ENCODE measurements around the gene ZNF654. TPM values are rescaled to one million over a fixed set of nuclear protein-coding genes. Genes with fewer than 3 reads are reported as not detected.
A peak's percentile ranks its signal among the peaks of the same experiment; 100 is the strongest.

The ZNF654 gene
- total and polyA plus RNA-seq, 10 donors, result 2.8 to 22.3 (median 15.9) TPM

DNA sequence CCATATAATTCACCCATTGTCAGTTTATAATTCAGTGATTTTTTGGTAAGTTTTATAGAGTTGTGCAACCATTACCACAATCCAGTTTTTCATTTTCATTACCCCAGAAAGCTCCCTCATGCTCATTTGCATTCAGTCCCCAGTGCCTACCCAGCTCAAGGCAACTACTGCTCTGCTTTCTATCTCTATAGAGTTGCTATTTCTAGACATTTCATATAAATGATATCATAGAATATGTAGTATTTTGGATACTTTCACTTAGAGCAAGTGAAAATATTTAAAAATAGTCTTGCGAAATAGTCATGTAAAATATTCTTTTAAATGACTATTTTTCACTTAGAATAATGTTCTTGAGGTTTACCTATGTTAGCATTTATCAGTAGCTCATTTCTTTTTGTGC lies 42.1 kb downstream of the ZNF654 start:
- no peak overlapping the region for H3K27ac ChIP-seq

GRCh38 chr3:88105325-88105724 lies 46.3 kb downstream of the ZNF654 start:
- no peaks in the 10 kb centered on the region for H3K4me1 ChIP-seq
- H3K27me3 ChIP-seq (replicated peaks in 1 of 7), result no peaks in the 10 kb centered on the region
- intact Hi-C loops (cut with DNase I; ENCODE audit: low total_unique reads), result no loop called here
- no peak overlapping the region for H3K4me3 ChIP-seq
- peaks cover 0 to 14% (median 0%) of the 10 kb centered on the region in 8 donors for H3K9me3 ChIP-seq
- H3K36me3 ChIP-seq, result peaks cover 0 to 4% (median 0%) of the 10 kb centered on the region in 6 donors
- no peak overlapping the region for H3K27ac ChIP-seq
- TF ChIP-seq POLR2AphosphoS5 (IDR thresholded peaks at IDR 0.05) (no peak), CTCF (IDR thresholded peaks at IDR 0.05 in 8 of 11, conservative IDR thresholded peaks at IDR 0.05 in 3 of 11) (no peak), POLR2A (IDR thresholded peaks at IDR 0.05) (no peak)
- no peak for DNase-seq

More for the DNA sequence above, 42.1 kb downstream of the ZNF654 start:
- TF ChIP-seq POLR2A (IDR thresholded peaks at IDR 0.05), result no peak
- no peak for TF ChIP-seq CTCF (IDR thresholded peaks at IDR 0.05 in 8 of 11, conservative IDR thresholded peaks at IDR 0.05 in 3 of 11)
- no peak for TF ChIP-seq POLR2AphosphoS5 (IDR thresholded peaks at IDR 0.05)
- Histone ChIP-seq H3K4me3 (no peak overlapping the region), H3K9me3 (peaks cover 0 to 14% (median 4%) of the 10 kb centered on the region in 8 donors), H3K4me1 (no peaks in the 10 kb centered on the region), H3K27me3 (replicated peaks in 1 of 7) (no peaks in the 10 kb centered on the region), H3K36me3 (peaks cover 0 to 8% (median 0%) of the 10 kb centered on the region in 6 donors)
- no peak for DNase-seq
- WGBS, 5 donors, result 95 to 100% (median 97%) methylated on average over 1 of the region's 1 CpG
- intact Hi-C loops (cut with DNase I; ENCODE audit: low total_unique reads), result no loop called here

- no peak for TF ChIP-seq POLR2AphosphoS5 (IDR thresholded peaks at IDR 0.05)
- no peak for TF ChIP-seq CTCF (IDR thresholded peaks at IDR 0.05 in 8 of 11, conservative IDR thresholded peaks at IDR 0.05 in 3 of 11)
- no peak for TF ChIP-seq POLR2A (IDR thresholded peaks at IDR 0.05)
- H3K4me1 ChIP-seq, result peaks cover 0 to 13% (median 2%) of the 10 kb centered on the region in 6 donors
- H3K27me3 ChIP-seq (replicated peaks in 1 of 7), result no peaks in the 10 kb centered on the region
- H3K9me3 ChIP-seq, result no peaks in the 10 kb centered on the region
- no peak overlapping the region for H3K4me3 ChIP-seq
- 92 to 100% (median 97%) methylated on average over 1 of the region's 1 CpG for WGBS, 5 donors
- no peak overlapping the region for H3K27ac ChIP-seq
- peaks cover 0 to 32% (median 8%) of the 10 kb centered on the region in 6 donors for H3K36me3 ChIP-seq
- intact Hi-C loops (cut with DNase I; ENCODE audit: low total_unique reads), result no loop called here
- DNase-seq, result no peak
Observed at GRCh38 chr3:88112289-88112688, 53.2 kb downstream of the ZNF654 start.

DNA sequence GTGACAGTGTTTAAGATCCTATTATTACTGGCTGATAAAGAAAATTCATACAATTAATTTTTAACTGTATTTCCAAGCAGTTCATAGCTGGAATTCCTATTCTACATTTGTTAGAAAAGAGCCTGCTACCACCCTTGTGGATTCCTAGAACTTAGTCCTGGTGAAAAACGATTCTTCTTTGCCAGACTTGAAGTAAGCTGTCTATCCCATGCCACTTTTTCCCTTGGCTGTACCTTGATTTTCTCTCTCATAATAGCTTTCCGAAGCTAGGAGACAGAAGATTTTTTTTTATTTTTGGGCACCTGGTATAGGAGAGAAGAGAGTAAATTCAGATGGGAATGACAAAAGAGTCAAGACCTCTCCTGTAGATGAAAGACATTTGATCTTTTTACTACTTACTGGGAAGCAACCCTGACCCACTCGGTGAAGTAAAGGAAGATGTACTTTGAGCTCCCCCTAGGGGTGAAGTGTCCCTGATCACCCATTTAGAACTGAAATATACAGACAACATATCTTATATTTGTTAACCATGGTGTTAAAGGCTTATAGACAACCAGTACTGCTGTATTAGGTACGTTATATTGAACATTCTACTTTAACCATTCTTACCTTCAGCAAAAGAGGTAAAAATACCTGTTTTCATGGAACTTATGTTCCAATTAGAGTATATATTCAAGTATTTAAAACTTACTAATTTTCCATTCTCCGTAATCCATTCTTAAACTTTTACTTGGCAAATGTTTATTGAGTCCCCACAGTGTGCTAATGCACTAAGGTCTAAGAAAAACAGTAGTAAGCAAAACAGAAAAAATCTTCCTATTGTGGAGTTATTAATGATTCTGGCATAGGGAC lies 54.5 kb downstream of the ZNF654 start:
- H3K9me3 ChIP-seq, result no peaks in the 10 kb centered on the region
- peaks cover 0 to 39% (median 10%) of the 10 kb centered on the region in 6 donors for H3K36me3 ChIP-seq
- no peak overlapping the region for H3K27ac ChIP-seq
- H3K4me3 ChIP-seq, result no peak overlapping the region
- 43 to 53% (median 48%) methylated on average over 5 of the region's 5 CpGs for WGBS, 5 donors
- H3K4me1 ChIP-seq, result peaks cover 0 to 18% (median 2%) of the 10 kb centered on the region in 6 donors
- no peak for DNase-seq
- intact Hi-C loops (cut with DNase I; ENCODE audit: low total_unique reads), result no loop called here
- TF ChIP-seq POLR2AphosphoS5 (IDR thresholded peaks at IDR 0.05) (no peak), CTCF (IDR thresholded peaks at IDR 0.05 in 8 of 11, conservative IDR thresholded peaks at IDR 0.05 in 3 of 11) (peak; percentile 27 to 74 (median 67))
- H3K27me3 ChIP-seq (replicated peaks in 1 of 7), result no peaks in the 10 kb centered on the region

All from spleen (tissue), 11 donors.